SH-SY5Y (cell line): Measurements from ENCODE around the gene PTPN4.

Experiments
- GATA2 ChIP-seq: IDR thresholded peaks from 2 replicates; pipeline ENCODE4 v1.6.1; 2011; ENCODE audit warnings: mild to moderate bottlenecking, low read depth, low read length
- GATA3 ChIP-seq: IDR thresholded peaks from 2 replicates; pipeline ENCODE4 v1.6.1; 2011; ENCODE audit warnings: low read depth, mild to moderate bottlenecking, low read length, moderate library complexity

DNA sequence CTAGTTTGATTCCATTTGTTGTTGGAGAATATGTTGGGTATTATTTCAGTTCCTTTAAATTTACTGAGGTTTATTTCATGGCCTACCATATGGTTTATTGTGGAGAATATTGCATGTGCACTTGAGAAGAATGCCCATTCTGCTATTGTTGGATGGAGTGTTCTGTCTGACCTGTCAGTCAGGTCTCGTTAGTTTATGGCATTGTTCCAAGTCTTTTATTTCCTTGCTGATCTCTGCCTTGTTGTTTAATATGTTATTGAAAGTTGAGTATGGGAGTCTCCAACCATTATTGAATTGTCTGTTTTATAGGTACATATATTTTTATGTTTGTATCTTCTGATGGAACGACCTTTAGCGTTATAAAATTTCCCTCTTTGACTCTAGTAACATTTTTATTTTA, 86.3 kb downstream of the PTPN4 start:
- TF ChIP-seq GATA3 (no peak), GATA2 (no peak)
